ENCODE measurements around the gene KLF16.
A peak's percentile ranks its signal among the peaks of the same experiment; 100 is the strongest.
"Not testable (repeated sequence)": the region's sequence is repeated elsewhere in the genome, so short reads cannot be mapped to it uniquely, and the experiment has no call there.

Gene KLF16

GRCh38 chr19:1863328-1863637 lies at the start of gene KLF16:
TSS of gene KLF16 (minus strand) at chr19:1863579. CDS start at chr19:1863497, 82 bp downstream.
- DNase-seq, result no peak

DNA sequence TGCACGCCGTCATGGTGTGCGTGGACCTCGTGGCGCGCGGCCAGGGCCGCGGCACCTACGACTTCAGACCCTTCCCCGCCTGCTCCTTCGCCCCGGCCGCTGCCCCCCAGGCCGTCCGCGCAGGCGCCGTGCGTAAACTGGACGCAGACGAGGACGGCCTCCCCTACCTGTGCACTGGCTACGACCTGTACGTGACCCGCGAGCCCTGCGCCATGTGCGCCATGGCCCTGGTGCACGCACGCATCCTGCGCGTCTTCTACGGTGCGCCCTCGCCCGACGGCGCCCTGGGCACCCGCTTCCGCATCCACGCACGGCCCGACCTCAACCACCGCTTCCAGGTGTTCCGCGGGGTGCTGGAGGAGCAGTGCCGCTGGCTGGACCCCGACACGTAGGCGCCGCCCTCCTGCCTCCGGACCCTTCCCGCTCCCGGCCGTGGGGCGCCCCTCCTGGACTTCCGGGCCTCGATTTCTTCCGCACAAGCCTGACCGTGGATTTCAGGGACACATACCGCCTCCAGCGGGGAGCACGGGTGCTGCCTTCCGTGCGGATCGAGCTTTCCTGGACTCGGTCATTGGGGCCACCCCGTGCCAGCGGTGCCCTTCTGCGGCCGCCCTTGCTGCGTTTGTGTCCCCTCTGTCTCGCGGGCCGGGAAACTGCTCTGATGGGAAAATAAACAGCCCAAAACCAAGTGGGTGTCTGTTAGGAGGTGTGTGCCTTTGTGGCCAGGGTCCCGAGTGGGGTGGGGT lies 49.6 kb upstream of the KLF16 start:
- no peak for DNase-seq

- no peak for DNase-seq
These were observed 48.6 kb upstream of the KLF16 start for GRCh38 chr19:1911995-1912394.

GRCh38 chr19:1911098-1911497 lies 47.7 kb upstream of the KLF16 start:
- DNase-seq, result peak; percentile 54

GRCh38 chr19:1910177-1910576 lies 46.8 kb upstream of the KLF16 start:
- DNase-seq, result no peak

- no peak for DNase-seq
These were observed 46.3 kb upstream of the KLF16 start for GRCh38 chr19:1909761-1910080.

- DNase-seq, result no peak
These were observed 44.9 kb upstream of the KLF16 start for GRCh38 chr19:1908364-1908678.

GRCh38 chr19:1907563-1908363 lies 44.4 kb upstream of the KLF16 start:
- DNase-seq, result no peak

- DNase-seq, result no peak
These were observed 43.7 kb upstream of the KLF16 start for GRCh38 chr19:1906985-1907562.

DNA sequence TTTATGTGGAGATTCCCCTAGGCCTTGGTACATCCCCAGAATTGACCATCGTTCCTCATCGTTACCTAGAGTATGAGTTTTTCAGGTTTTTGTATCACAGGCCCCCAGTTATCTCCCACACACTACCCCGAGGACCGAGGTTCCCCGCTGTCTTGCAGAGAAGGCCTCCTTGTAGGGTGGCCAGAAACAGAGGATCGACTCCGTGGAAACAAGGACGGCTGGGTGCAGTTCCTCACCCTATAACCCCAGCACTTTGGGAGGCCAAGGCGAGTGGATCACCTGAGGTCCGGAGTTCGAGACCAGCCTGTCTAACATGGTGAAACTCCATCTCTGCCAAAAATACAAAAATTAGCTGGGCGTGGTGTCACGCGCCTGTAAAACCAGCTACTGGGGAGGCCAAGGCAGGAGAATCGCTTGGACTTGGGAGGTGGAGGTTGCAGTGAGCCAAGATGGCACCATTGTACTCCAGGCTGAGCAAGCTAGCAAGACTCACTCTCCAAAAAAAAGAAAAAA lies 42.5 kb upstream of the KLF16 start:
- DNase-seq, result no peak

DNA sequence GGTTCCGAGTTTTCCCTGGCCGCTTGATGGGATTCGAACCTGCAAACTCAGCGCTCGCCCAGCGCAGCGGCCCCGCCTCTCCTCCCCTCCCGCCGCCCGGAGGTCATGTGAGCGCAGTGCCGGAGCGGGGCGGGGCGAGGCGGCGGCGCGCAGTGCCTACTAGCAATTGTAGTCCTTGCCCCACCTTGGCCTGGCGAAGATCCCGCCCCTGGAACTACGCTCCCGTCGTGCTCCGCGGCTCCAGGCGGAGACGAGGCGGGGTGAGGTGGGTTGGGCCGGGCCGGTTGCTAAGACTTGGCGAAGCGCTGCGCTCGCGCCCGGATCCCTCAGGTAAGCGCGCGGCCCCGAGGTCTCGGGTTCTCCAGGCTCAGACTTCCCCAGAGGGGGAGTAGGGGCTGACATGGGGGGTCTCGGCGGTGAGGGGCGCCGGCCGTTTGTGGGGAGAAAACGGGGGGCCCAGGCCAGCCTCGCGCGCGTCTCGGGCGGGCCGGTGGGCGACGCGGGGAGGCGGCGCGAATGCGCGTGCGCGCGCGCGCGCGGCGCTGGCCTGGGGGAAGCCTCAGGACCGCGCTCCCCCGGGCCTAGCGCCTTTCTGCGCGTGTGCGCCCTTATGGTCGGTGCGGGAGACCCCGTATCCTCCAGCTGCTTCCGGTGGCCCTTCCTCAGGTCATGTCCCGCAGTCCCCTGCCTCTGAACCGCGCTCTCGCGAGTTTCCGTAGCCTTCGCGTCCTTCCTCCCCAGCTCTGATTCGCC lies 41.9 kb upstream of the KLF16 start, which contains the start of the genes ADAT3 and SCAMP4:
ADAT3 (plus strand) TSS at position 290 of the 753 bp plus-strand sequence. CDS start 6,649 bp downstream, outside the sequence.
SCAMP4 (plus strand) TSS at position 290 of the 753 bp plus-strand sequence. CDS start 9,621 bp downstream, outside the sequence.
- DNase-seq, result peak; percentile 98

GRCh38 chr19:1904860-1905109 lies 41.4 kb upstream of the KLF16 start:
- no peak for DNase-seq

- no peak for DNase-seq
These were observed 39.5 kb upstream of the KLF16 start for GRCh38 chr19:1902923-1903322.

DNA sequence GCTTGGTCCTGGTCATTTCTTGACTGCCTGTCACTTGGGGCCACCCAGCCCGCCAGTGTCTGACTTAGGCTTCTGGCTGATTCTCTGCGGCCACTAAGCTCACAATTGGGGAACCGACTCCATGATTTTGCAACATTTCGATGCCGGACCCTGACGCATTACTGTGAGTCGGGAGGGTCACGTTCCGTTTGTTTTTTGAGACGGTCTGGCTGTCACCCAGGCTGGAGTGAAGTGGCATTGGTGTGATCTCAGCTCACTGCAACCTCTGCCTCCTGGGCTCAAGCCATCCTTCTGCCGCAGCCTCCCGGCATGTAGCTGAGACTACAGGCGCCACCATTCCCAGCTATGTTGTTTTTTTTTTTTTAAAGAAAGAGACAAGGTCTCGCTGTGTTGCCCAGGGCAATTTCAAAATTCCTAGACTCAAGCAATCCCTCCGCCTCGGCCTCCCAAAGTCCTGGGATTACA lies 38.6 kb upstream of the KLF16 start:
- DNase-seq, result no peak

DNA sequence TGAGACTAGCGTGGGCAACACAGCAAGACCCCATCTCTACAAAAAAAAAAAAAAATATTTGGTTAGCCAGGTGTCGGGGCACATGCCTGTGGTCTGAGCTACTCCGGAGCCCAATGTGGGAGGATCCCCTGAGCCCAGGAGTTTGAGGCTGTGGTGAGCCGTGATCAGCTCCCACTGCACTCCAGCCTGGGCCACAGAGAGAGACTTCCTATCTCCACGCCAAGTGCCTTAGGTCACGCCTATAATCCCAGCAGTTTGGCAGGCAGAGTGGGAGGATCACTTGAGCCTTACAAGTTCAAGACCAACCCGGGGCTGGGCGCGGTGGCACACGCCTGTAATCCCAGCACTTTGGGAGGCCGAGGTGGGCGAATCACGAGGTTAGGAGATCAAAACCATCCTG lies 33.1 kb upstream of the KLF16 start:
- DNase-seq, result no peak

DNA sequence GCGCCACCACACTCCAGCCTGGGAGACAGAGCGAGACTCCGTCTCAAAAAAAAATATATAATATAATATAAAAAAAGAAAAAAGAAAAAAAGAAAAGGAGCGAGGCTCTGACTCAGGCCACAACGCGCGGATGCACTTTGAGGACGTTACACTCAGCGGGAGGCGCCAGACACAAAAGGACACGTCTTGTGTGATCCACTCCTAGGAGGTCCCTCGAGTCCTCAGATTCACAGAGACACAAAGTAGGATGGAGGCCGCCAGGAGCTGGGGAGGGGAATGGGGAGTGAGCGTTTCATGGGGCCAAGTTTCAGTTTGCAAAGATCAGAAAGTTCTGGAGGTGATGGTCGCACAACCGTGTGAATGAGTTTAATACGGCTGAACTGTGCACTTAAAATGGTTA lies 30.4 kb upstream of the KLF16 start:
- DNase-seq, result no peak

DNA sequence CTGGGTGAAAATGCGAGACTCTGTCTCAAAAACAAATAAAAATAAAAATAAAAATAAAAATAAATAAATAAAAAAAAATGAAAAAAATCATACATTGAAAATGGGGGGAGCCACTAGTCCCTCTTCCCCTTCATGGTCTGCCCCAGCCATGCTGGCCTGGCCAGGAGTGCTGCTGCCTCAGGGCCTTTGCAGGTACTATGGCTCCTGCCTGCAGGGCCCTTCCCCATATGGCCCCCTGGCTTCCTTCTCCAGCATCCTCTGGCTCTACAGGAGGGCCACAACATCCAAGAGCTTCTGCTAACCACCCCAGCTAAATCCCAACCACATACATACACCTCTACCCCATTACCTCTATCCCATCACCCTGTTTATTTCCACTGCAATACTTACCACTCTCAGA lies 26.5 kb upstream of the KLF16 start:
- no peak for DNase-seq

- no peak for DNase-seq
These were observed 25.0 kb upstream of the KLF16 start for GRCh38 chr19:1888385-1888784.

- not testable (repeated sequence) for DNase-seq
These were observed 23.0 kb upstream of the KLF16 start for GRCh38 chr19:1886360-1886759.

GRCh38 chr19:1885398-1886119 lies 22.2 kb upstream of the KLF16 start, which contains the start of gene ABHD17A:
TSS of gene ABHD17A (minus strand) at chr19:1885496. CDS start at chr19:1881566, 3,930 bp downstream.
- DNase-seq, result peak; percentile 97

DNA sequence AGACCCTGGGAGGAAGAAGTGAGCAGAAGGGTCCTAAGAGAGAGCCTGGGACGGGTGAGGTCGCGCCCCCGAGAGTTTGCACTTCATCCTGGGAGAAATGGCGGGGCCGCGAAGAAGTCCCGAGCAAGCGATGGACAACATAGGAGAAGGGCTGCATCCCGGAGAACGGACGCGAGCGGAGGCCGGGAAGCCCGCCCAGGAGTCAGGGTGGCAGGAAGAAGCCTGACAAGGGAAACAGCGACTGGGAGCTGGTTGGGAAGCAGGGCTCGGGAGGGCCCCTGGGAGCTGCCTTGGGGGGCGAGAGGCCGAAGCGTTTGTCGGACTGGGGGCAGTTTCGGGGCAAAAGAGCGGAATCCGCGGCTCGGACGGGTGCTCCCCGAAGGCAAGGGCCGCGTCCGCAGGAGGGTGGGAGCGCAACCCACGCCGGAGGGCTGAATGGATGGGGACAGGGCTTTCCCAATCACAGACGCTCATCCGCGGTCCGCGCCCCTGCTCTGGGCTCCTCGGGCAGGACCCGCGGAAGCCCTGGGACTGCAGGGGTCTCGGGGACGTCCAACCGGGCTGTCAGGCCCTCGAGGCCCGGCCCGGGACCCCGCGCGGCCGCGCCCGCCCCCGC lies 21.4 kb upstream of the KLF16 start:
- peak; percentile 48 for DNase-seq

GRCh38 chr19:1884291-1884718 lies 20.9 kb upstream of the KLF16 start:
- DNase-seq, result peak; percentile 74

Data from activated T-cell treated with anti-CD3 and anti-CD28 coated beads, Interleukin-2, amount 50 U/mL, for 1 hour (primary cell).